HPDE6-E6E7 (cell line): ENCODE data around the gene SPIRE2.
"Not testable (repeated sequence)": the region's sequence is repeated elsewhere in the genome, so short reads cannot be mapped to it uniquely, and the experiment has no call there.

Source experiments
- DNase-seq: peaks from one replicate; pipeline ENCODE4 v3.0.0; 2011; ENCODE audit warnings: missing footprints; ENCODE audit errors: extremely low spot score

Gene SPIRE2

DNA sequence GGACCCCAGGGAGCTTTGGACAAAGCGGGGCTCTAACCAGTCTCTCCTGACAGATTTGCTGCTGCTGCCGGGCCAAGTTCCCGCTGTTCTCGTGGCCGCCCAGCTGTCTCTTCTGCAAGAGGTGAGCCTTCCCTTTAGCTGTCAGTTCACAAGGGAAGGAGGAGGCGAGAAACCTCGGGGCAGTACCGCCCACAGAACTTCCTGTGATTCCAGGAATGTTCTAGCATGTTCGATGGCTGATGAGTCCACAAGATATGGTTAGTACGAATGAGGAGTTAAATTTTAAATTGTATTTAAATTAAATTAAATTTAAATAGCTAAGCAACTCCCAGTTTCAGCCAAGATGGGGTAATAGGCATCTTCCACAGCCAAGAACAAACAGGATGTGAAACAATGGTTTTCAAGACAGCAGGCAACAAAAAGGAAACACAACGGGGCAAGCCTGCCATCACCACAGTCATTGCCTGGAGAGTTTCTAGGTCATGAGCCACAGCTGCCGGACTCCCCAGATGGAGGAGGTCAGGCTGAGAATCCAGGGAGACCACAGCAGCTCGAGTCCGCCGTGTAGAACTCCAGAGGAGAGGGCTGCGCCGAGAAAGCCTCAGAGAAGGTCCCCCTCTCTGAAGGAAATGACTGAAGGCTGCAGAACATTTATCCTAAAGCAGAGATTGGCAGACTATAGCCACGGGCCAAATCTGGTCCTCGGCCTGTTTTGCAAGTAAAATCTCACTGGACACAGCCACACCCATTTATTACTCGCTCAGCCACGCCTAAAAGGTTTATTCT, 35.7 kb downstream of the SPIRE2 start:
- peak; percentile 34 for DNase-seq

DNA sequence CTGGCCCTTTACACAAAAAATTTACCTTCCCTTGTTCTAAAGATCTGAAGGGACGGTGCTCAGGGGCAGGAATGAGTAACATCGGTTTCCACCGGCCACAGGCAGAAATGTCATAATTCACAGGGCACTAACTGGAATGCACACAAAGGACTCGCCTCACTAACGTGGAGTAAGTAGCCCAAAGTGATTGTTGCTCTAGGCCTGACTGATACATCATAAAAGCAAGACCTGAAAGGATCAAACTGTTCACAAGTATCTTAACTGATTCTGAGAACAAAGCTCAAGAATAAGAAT, 36.2 kb downstream of the SPIRE2 start:
- DNase-seq, result no peak

DNA sequence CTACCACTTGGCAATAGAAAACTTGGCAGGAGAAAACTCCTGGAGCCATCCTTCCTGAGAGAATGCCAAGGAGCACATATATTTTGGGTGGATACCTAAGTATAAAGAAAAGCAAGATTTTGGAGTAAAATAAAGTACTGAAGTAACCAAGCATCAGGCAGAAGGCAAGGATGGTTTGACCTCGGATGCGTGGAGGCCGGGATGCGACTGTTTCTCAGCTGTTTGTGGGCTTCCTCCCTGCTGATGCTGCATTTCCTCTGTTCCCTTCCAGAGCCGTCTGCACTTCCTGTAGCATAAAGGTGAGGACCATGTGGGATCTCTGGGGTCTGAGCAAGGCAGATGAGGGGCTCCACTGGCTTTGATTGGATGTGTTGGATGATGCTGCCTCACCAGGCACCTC, 39.6 kb downstream of the SPIRE2 start:
- no peak for DNase-seq

DNA sequence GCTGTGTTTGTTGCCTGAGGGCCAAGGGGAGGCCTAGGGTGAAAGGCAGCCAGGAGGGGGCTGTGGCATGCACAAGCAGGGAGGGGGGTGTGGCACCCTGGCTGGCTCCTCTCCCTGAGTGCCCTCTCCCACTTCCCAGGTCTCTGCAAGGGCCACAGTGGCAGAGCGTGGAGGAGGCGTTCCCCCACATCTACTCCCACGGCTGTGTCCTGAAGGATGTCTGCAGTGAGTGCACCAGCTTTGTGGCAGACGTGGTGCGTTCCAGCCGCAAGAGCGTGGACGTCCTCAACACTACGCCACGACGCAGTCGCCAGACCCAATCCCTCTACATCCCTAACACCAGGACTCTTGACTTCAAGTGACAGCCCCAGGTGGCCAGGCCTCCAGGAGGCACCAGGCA, 41.6 kb downstream of the SPIRE2 start:
- no peak for DNase-seq

DNA sequence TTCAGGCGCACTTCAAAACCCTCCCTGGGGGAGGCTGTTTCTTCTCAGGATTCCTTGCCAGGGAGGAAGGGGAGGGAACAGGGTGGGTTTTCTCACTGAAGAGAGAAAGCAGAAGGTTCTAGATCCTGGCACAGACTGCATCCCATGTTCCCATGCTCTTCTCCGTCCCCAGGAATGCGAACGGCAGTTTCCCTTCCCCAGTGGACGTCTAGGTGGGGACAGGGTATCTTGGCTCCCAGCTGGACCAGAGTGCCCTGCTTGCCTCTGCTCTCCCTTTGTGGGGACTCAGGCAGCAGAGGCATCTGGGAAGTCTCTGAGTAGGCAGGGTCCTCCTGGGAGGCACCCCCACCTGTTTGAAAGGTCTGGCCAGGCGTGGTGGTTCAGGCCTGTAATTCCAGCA, 42.2 kb downstream of the SPIRE2 start:
- no peak for DNase-seq

DNA sequence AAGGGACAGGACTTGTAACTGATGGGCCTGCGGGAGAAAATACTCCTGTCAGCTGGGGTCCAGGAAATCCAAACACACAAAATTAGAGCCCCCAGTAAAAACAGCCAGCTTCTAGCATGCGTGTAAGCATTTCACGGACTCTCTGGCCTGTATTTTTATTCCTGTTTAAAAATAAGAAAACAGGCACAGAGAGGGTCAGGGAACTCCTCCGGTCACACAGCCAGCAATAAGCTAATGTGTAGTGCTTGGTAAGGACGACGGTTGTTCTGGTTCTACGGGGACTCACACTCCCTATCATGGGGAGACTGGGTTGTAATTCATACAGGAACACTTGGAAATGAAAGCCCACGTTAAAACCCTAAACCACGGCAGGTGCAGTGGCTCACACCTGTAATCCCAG, 43.6 kb downstream of the SPIRE2 start:
- no peak for DNase-seq

DNA sequence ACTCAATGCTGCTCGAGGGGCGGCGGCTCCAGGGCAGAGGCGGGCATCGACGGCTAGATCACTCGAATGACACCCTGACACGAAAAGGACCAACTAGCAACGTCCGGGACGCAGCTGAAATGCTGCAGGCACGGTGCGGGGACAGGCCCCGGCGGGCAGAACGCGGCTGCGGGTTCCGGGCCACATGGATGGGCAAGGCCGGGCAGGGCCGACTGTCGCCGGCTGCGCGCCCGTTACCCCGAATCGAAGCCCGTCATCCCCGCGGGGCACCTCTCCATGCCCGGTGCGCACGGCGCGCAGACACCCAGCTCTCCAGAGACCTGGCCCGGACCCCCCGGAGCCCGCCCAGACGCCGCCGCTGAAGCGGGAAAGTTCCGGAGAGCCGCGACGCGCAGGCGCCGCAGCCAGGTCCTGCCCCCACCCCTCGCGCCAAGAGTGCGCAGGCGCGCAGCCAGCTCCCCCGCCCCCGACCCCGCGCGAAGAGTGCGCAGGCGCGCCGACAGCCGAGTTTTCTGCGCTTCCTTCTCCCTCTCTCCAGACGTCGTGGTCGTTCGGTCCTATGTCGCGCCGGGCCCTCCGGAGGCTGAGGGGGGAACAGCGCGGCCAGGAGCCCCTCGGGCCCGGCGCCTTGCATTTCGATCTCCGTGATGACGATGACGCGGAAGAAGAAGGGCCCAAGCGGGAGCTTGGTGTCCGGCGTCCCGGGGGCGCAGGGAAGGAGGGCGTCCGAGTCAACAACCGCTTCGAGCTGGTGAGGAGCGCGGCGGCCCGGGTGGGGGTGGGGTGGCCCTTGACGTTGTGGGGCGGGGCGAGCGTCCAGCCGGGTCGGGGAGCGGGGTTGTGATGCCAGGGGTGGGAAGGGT, 45.1 kb downstream of the SPIRE2 start, which contains the start of gene TCF25:
TCF25 (plus strand) TSS at position 484 of the 863 bp plus-strand sequence; CDS start at position 560, 76 bp downstream.
- DNase-seq, result peak; percentile 88

DNA sequence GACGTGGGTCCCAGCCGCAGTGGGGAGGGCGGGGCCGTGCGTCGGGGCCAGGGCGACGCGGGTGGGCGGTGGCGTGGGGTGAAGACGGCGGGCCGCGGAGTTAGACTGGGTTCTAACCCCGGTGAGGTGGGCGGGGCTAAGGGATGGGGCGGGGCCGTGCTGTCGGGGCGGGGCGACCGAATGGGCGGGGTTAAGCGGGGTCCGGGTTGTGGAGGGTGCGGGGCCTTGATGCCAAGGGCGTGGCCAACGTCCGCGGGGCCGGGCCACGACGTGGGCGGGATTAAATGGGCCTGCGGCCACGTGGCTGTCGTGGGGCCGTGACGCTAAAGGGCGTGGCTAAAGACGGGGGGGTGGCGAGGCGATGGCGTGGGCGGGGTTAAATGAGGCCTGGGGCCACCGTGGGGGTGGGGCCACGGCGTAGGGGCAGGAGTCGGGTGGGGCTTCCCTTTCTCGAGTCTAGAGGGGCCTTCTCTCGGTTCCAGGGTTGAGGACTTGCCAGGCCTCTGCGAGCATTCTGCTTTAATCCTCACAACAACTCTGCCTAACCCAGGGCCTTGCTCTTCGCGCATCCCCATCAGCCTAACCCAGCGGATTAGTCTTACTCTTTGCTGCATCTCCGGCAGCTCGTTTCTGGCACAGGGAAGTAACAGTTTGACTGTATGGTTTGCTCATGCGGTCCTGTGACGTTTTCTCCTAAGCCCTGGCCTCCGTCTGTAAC, 45.9 kb downstream of the SPIRE2 start:
- DNase-seq, result peak; percentile 94

DNA sequence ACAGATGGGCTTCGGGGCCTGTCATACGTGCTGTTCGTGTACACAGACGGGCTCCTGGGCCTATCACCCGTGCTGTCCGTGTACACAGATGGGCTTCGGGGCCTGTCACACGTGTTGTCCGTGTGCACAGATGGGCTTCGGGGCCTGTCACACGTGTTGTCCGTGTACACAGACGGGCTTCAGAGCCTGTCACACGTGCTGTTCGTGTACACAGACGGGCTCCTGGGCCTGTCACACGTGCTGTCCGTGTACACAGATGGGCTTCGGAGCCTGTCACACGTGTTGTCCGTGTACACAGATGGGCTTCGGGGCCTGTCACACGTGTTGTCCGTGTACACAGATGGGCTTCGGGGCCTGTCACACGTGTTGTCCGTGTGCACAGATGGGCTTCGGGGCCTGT, 50.8 kb downstream of the SPIRE2 start:
- not testable (repeated sequence) for DNase-seq

DNA sequence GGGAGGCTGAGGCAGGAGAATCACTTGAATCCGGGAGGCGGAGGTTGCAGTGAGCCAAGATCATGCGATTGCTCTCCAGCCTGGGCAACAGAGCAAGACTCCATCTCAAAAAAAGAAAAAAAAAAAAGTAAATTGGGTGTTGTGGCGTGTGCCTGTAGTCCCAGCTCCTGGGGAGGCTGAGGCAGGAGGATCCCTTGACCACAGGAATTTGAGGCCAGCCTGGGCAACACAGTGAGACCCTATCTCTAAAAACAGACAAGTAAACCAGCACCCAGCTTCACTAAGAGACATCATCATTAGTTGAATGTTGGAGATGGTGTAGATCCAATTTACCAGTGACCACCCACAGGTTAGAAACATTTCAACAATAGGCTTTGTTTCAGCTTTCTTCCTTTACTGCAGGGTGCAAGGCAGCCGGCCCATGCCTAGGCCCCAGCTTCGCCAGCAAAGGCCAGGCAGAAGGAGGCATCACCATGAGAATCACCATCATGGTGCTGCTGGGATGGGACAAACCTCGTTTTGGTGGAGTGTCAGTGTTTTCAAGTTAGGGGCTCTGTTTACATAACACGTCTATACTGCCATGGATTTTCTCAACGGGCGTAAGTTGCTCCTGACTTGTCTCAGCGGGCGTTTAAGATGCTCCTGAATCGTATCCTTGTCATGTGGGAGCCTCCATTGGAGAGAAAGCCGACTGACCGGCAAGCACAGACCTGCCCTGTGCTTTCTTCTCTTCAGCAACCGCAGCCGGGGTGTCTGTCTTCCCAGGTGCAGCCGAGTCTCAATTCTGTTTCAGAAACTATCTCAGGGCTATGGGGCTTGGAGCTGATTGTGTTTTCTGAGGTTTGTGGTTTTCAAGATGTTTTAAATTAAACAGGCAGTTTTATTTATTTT, 52.4 kb downstream of the SPIRE2 start:
- peak; percentile 97 for DNase-seq

DNA sequence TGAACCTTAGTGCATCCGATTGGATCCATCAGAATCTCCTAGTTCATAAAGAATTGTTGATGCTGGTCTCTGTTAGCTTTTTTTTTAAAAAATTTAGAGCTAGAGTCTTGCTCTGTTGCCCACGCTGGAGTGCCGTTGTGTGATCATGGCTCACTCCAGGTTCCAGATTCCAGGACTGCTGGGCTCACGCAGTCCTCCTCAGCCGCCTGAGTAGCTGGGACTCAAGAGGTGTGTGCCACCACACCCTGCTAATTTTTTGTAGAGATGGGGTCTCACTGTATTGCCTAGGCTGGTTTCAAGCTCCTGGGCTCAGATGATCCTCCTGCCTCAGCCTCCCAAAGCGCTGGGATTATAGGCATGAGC, 53.1 kb downstream of the SPIRE2 start:
- DNase-seq, result no peak

DNA sequence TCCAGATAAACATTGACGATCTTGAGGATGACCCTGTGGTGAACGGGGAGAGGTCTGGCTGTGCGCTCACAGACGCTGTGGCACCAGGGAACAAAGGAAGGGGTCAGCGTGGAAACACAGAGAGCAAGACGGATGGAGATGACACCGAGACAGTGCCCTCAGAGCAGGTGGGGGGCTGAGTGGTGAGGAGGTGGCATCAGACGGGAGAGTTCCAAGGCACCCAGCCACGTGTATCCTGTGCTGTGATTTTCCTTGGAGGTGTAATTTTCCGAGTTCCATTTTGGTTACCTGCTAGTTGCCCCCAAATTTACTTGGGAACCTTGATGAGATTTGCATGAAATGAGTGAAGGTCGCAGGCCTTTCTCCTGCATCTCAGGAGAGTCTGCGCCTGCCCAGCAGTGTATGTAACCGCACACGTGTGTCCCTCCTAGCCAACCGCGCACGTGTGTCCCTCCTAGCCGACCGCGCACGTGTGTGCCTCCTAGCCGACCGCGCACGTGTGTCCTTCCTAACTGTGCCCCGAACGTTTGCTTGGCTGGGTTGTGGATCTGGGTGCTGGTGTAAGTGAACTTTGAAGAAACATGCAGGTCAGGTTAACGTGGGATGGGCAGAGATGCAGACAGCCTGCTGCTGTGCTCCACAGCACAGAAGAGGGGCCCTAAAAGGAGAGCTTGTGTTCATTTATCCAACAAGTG, 55.2 kb downstream of the SPIRE2 start:
- DNase-seq, result no peak

DNA sequence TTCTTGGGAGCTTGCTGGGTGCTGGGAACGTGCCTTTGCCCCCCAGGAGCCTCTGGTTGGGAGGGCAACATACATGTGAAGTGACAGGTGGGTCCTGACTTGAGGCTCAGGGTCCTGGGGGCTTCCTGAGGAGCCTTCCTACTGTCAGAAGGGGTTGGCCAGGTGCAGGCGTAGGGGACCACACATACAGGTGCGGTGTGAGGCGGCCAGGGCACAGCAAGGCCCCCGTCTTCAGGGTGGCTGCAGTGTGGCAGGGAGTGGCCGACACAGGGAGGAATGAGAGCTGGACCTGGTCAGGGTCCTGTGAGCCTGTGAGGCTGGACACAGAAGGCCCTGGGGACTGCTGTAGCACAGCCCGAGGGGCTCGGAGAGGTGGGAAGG, 55.8 kb downstream of the SPIRE2 start:
- DNase-seq, result no peak

DNA sequence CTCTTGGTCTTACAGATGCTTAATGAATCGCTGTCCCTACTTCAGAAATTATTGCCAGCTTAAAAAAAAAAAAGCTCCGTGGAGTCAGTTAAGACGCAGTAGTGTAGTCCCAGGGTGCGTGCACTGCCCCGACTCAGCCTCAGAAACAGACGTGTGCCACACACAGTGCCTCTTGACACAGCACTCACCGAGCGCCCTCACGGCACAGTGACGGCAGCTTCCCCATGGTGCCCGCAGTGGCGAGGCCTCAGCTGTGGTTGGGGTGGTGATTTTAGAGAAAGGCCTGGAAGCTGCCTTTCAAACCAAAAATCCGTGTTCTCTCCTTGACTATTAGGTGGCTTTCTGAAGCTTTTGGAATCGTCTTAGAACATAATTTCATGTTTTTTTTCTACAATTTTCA, 59.0 kb downstream of the SPIRE2 start:
- DNase-seq, result no peak

DNA sequence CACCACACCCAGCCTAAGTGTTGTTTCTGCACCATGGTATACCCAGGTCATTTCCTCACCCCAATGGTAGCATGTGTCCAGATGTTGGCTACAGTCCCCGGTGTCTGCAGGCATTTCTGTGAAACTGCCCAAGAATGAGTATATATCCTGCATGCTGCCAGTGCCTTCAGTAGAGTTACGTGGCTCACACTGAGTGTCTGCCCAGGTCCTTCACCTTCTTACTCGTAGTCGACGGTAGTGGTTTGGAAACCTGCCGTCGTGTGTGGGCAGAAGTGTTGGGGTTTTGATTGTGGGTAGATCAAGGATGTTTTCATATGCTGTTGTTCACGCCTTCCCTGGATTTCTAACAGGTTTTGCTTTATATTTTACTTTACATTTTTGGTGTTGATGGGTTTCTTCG, 61.9 kb downstream of the SPIRE2 start:
- no peak for DNase-seq

DNA sequence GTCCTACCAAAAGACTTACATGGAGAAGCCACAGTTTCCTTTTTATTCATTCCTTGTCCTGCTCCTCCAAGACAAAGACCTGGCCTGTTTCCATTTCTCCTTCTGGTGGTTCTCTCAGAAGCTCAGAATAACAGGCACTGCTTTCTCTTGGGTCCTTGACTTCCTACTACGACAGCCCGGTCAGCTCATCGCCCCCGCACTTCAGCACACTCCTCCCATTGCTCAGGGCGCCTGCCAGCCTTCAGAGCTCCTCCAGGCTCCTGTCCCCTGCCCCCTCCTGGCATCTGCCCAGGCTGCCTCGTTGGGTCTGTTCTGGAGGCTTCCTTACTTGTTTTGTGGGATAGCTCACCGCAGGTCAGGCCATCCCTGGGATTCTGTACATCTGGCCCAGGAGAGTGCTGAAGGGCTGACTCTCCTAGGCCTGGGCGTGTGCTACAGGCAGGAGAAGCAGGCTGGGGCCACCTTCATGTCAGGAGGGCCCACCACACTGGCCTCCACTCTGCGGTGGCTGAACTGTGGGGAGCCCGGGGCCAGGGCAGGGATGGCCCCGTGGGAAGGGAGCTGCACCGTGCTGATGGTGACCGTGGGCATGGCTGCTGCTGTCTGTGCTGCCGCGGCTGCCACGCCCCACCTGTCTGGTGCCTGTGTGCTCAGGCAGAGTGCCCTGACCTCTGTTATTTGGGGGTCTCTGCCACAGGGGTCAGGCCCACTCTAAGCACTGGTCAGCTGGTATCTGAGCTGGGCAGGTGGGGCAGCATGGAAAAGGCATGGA, 62.8 kb downstream of the SPIRE2 start:
- no peak for DNase-seq

DNA sequence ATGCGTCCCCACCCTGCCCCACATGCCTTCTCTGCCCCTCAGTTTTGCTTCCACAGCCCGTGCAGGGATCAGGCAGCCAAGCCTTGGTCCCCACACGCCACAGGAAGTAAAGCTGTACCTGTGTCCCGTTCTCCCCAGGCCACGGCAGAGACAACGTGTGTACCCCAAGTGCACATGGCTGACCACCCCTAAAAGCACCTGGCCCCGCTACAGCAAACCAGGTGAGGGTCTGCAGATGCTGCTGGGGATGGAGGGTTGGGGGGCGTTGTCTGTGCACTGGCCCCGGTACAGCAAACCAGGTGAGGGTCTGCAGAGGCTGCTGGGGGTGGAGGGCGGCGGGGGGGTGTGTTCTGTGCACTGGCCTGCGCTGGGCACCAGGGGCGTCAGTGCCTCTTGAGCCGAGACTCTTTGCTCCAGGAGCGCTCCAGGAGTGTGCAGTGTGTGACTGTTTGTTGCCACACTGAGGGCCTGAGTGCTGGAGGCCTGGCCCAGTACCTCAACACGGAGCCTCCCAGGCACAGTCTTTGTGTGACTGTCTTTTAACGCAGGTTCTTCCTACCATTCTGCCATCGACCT, 63.9 kb downstream of the SPIRE2 start:
- DNase-seq, result no peak

DNA sequence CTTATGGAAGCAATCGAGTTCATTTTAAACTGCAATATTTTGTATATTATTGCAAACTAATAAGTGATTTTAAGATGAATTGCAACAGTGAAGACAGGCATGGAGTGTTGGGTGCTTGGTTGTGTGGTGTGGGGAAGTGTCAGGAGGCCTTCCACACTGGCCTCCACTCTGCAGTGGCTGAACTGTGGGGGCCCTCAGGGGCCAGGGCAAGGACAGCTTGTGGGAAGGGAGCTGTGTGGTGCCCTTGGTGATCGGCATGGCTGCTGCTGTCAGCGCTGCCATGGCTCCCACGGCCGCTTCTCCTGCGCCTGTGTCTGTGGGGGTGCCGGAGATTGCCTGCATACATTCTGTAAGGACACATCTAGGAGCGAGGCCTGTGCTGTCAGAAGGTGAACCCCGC, 64.4 kb downstream of the SPIRE2 start:
- no peak for DNase-seq

DNA sequence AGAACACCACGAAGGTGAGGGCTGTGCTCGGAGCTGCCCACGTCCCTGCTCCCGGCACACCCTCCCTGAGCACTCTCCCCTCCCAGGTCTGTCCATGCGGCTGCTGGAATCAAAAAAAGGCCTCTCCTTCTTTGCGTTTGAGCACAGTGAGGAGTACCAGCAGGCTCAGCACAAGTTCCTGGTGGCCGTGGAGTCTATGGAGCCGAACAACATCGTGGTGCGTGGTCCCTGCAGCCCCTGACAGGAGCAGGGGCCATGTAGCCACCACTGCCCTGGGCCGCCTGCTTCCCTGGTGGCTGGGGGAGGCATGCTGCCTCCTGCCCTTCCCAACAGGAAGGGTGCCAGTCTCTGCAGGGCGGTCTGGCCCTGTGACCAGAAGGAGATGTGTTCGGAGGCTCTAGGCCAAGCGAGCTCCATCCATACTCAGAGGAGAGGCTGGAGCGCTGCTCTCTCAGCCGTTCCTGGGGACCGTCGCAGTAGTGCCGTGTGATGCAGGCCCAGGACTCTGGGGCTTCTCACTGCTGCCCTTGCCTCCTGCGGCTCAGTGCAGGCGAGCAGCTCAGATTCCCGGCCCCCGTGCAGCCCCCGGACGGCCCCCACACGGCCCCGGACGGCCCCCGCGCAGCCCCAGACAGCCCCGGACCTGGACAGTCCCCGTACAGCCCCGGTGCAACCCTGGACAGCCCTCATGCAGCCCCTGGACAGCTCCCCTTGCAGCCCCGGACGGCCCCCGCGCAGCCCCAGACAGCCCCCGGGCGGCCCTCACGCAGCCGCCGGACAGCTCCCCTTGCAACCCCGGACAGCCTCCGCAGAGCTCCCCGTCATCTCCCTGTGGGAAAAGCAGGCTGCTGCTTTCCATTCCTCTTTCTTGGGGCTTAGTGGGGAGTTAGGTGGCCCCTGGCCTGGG, 65.6 kb downstream of the SPIRE2 start:
- DNase-seq, result no peak
